ENCODE data around the gene PPP1R17.

- TF ChIP-seq, protein P1, sequence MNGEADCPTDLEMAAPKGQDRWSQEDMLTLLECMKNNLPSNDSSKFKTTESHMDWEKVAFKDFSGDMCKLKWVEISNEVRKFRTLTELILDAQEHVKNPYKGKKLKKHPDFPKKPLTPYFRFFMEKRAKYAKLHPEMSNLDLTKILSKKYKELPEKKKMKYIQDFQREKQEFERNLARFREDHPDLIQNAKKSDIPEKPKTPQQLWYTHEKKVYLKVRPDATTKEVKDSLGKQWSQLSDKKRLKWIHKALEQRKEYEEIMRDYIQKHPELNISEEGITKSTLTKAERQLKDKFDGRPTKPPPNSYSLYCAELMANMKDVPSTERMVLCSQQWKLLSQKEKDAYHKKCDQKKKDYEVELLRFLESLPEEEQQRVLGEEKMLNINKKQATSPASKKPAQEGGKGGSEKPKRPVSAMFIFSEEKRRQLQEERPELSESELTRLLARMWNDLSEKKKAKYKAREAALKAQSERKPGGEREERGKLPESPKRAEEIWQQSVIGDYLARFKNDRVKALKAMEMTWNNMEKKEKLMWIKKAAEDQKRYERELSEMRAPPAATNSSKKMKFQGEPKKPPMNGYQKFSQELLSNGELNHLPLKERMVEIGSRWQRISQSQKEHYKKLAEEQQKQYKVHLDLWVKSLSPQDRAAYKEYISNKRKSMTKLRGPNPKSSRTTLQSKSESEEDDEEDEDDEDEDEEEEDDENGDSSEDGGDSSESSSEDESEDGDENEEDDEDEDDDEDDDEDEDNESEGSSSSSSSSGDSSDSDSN (CRISPR knock-in tag; IDR thresholded peaks at IDR 0.05), result no peak
- TF ChIP-seq ZBTB7B (CRISPR knock-in tag; IDR thresholded peaks at IDR 0.05), result no peak
- no peak for TF ChIP-seq TCF7L2 (IDR thresholded peaks at IDR 0.05; ENCODE audit: low read depth, low read length)
- no peak for TF ChIP-seq POLR2A (IDR thresholded peaks at IDR 0.05; ENCODE audit: insufficient read depth in 1 of 2, low read depth in 2 of 2, low read length in 2 of 2)
- no peak for TF ChIP-seq SMC3 (IDR thresholded peaks at IDR 0.05; ENCODE audit: low read length)
- TF ChIP-seq ZNF362 (CRISPR knock-in tag; IDR thresholded peaks at IDR 0.05; ENCODE audit: borderline replicate concordance), result no peak
- TF ChIP-seq EHMT2 (IDR thresholded peaks at IDR 0.05; ENCODE audit: borderline replicate concordance, low read depth, low read length), result no peak
- no peak for TF ChIP-seq CTCF (CRISPR knock-in tag; IDR thresholded peaks at IDR 0.05)
- TF ChIP-seq SALL2 (CRISPR knock-in tag; IDR thresholded peaks at IDR 0.05), result no peak
- TF ChIP-seq ZNF274 (CRISPR knock-in tag; IDR thresholded peaks at IDR 0.05), result no peak
- no peak for TF ChIP-seq SP5 (CRISPR knock-in tag; IDR thresholded peaks at IDR 0.05; ENCODE audit: borderline replicate concordance, low read depth)
- TF ChIP-seq GABPA (IDR thresholded peaks at IDR 0.05; ENCODE audit: low read depth, low read length), result no peak
- no peak for TF ChIP-seq GABPA (CRISPR knock-in tag; IDR thresholded peaks at IDR 0.05; ENCODE audit: low read depth)
- no peak for TF ChIP-seq MED13 (CRISPR knock-in tag; IDR thresholded peaks at IDR 0.05)
Measured at GRCh38 chr7:31646942-31647341, 40.1 kb upstream of the PPP1R17 start.
